HCT116 (cell line): ENCODE measurements around the gene PIGW. TPM values are rescaled to one million over a fixed set of nuclear protein-coding genes. Genes with fewer than 3 reads are reported as not detected.

Experiments
- ATAC-seq: fragments of 200-7000 bp; cut with Tn5 transposase; 2 replicates; pipeline ENCODE4 v1.9.1; 2020; ENCODE audit warnings: mild to moderate bottlenecking, moderate library complexity
- BruUV-seq: library from RNA; stranded (reverse); fragments of 400-500 nt; replicated peaks from 2 replicates; lab custom pipeline; 2021; lab: Mats Ljungman, UMichigan
- CTCF ChIA-PET: fragments of 300-600 bp; sonication (Branson Sonifier 250); formaldehyde crosslinking; loops from one replicate; lab custom pipeline; 2021; ENCODE audit warnings: antibody characterized with exemption; lab: Charles Lee
- POLR2A ChIA-PET: fragments of 300-600, 350-600 bp; sonication (Branson Sonifier 250); formaldehyde crosslinking; loops from one replicate; lab custom pipeline; 2021; ENCODE audit warnings: antibody characterized with exemption; lab: Charles Lee
- RAD21 ChIA-PET, 2 experiments: fragments of 300-600 bp; sonication (Branson Sonifier 250); formaldehyde crosslinking; loops; one replicate each; lab custom pipeline; 2023; ENCODE audit warnings: low total read pairs in 2 of 2; ENCODE audit not compliant: uncharacterized antibody in 2 of 2, unreplicated experiment in 2 of 2, low non-redundant PET in 1 of 2; lab: Charles Lee
- DNase-seq: peaks from one replicate; pipeline ENCODE4 v3.0.0-alpha.2; 2010; ENCODE audit warnings: low read depth, low spot score
- H2AFZ ChIP-seq: fragments of 200-600 bp; shearing (Covaris generic), sonication (generic); 2 replicates; pipeline ENCODE4 v1.6.1; 2017; ENCODE audit warnings: low read depth, mixed run types, mixed read lengths, antibody characterized with exemption, low read length; ENCODE audit not compliant: poor library complexity, severe bottlenecking
- H3K27ac ChIP-seq: 2 replicates; pipeline ENCODE4 v1.5.1; 2012; ENCODE audit warnings: low read depth, low read length
- H3K27me3 ChIP-seq: fragments of 200-600 bp; sonication (generic); 2 replicates; pipeline ENCODE4 v1.6.1; 2016; ENCODE audit warnings: mixed run types, low read length, mixed read lengths; ENCODE audit not compliant: insufficient read depth
- H3K36me3 ChIP-seq, 2 experiments: fragments of 200-500 bp in 1 of 2; fragments of 200-600 bp in 1 of 2; sonication (Bioruptor generic) in 1 of 2; sonication (generic) in 1 of 2; 2 replicates each; pipeline versions ENCODE4 v1.5.1 to v1.6.1; 2014 to 2016; ENCODE audit warnings: low read length in 2 of 2, inconsistent platforms in 1 of 2, mixed read lengths in 1 of 2, mixed run types in 1 of 2; ENCODE audit not compliant: insufficient read depth in 2 of 2, control insufficient read depth in 1 of 2
- H3K4me1 ChIP-seq, 2 experiments: fragments of 200-600 bp in 1 of 2; sonication (generic) in 1 of 2; 2 replicates each; pipeline versions ENCODE4 v1.5.1 to v1.6.1; 2012 to 2017; ENCODE audit warnings: low read length in 2 of 2, inconsistent platforms in 1 of 2, mild to moderate bottlenecking in 1 of 2, mixed read lengths in 1 of 2, mixed run types in 1 of 2, moderate library complexity in 1 of 2; ENCODE audit not compliant: insufficient read depth in 2 of 2, control insufficient read depth in 1 of 2
- H3K4me2 ChIP-seq: fragments of 200-600 bp; sonication (generic); 2 replicates; pipeline ENCODE4 v1.6.1; 2017; ENCODE audit warnings: mixed run types, low read length, mixed read lengths
- H3K4me3 ChIP-seq, 2 experiments: fragments of 200-600 bp in 1 of 2; sonication (generic) in 1 of 2; replicated peaks in 1 of 2; 2 replicates each; pipeline ENCODE4 v1.5.1; 2011 to 2016; ENCODE audit warnings: low read length in 2 of 2, control low read depth in 1 of 2, low read depth in 1 of 2, mild to moderate bottlenecking in 1 of 2, mixed read lengths in 1 of 2, mixed run types in 1 of 2
- H3K79me2 ChIP-seq: fragments of 200-600 bp; sonication (generic); 2 replicates; pipeline ENCODE4 v1.6.1; 2017; ENCODE audit warnings: mild to moderate bottlenecking, mixed run types, low read length, moderate library complexity, mixed read lengths; ENCODE audit not compliant: insufficient read depth
- H3K9ac ChIP-seq: fragments of 200-600 bp; sonication (generic); 2 replicates; pipeline ENCODE4 v1.6.1; 2016; ENCODE audit warnings: low read length, mixed read lengths
- H3K9me2 ChIP-seq: fragments of 200-600 bp; sonication (generic), shearing (Covaris generic); 2 replicates; pipeline ENCODE4 v1.6.1; 2017; ENCODE audit warnings: mixed run types, mild to moderate bottlenecking, moderate library complexity; ENCODE audit not compliant: insufficient read depth
- H3K9me3 ChIP-seq, 2 experiments: fragments of 200-500 bp in 1 of 2; fragments of 200-600 bp in 1 of 2; sonication (Bioruptor generic) in 1 of 2; sonication (generic) in 1 of 2; 2 replicates each; pipeline ENCODE4 v1.6.1; 2014 to 2017; ENCODE audit warnings: low read length in 2 of 2, mixed read lengths in 2 of 2, inconsistent platforms in 1 of 2, low read depth in 1 of 2, mild to moderate bottlenecking in 1 of 2, mixed run types in 1 of 2, moderate library complexity in 1 of 2; ENCODE audit not compliant: control insufficient read depth in 1 of 2, insufficient read depth in 1 of 2
- H4K20me1 ChIP-seq: fragments of 200-600 bp; sonication (generic), shearing (Covaris generic); 2 replicates; pipeline ENCODE4 v1.6.1; 2017; ENCODE audit warnings: mixed run types, mild to moderate bottlenecking, moderate library complexity; ENCODE audit not compliant: insufficient read depth
- CEBPB ChIP-seq: IDR thresholded peaks from 2 replicates; pipeline ENCODE4 v1.6.1; 2012; ENCODE audit warnings: low read depth
- FOSL1 ChIP-seq: IDR thresholded peaks from 2 replicates; pipeline ENCODE4 v1.6.1; 2012; ENCODE audit warnings: low read depth
- JUND ChIP-seq: IDR thresholded peaks from 2 replicates; pipeline ENCODE4 v1.6.1; 2012
- POLR2AphosphoS5 ChIP-seq: IDR thresholded peaks from 2 replicates; pipeline ENCODE4 v1.6.1; 2011; ENCODE audit warnings: mild to moderate bottlenecking, low read depth, low read length, moderate library complexity
- RAD21 ChIP-seq: IDR thresholded peaks from 2 replicates; pipeline ENCODE4 v1.6.1; 2012; ENCODE audit warnings: low read depth, mild to moderate bottlenecking
- SP1 ChIP-seq: IDR thresholded peaks from 2 replicates; pipeline ENCODE4 v1.6.1; 2012; ENCODE audit warnings: low read depth
- ZFX ChIP-seq: fragments of 450-650 bp; IDR thresholded peaks from 2 replicates; pipeline ENCODE4 v1.6.1; 2017
- intact Hi-C: fragments of 100-400 bp; cut with micrococcal nuclease; formaldehyde crosslinking; loops from 2 replicates; pipeline ENCODE4 v1.10.0; 2022
- total RNA-seq: library from RNA; stranded (reverse); gene quantifications from one replicate; pipeline ENCODE4 v1.2.1, GENCODE V29; 2021; ENCODE audit not compliant: unreplicated experiment
- TF ChIP-seq, protein P1 (sequence below): IDR thresholded peaks from 2 replicates; pipeline ENCODE4 v1.6.1; 2011; ENCODE audit warnings: mild to moderate bottlenecking, low read length, moderate library complexity; ENCODE audit not compliant: insufficient replicate concordance; ENCODE audit errors: extremely low read depth
- TF ChIP-seq, protein P2 (sequence below): IDR thresholded peaks from 2 replicates; pipeline ENCODE4 v1.6.1; 2012

Gene PIGW
- total RNA-seq, 1 experiment from 2014 or later = 16.4 TPM

DNA sequence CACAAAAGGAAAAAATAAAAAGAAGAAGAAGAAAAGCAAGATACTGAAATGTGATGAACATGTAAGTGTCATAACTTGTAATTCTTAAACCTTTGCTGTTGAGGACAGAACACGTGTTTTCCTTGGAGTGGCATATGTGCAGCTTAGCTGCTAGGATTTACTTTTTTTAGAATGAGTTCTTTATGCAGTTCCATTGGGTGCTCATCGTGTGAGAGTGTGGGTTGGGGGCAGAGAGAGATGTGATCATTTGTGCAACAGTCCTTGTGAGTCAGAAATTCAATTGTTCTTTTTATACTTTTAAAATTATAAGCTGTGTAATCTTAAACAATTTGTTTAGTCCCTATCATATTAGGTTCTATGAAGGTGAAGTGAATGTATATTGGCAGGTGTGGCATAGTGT, 51.4 kb downstream of the PIGW start:
- DNase-seq = no peak
- no peak overlapping the region for H3K27ac ChIP-seq
- no peaks in the 10 kb centered on the region for H3K27me3 ChIP-seq
- ChIA-PET RAD21 (no interaction called here), CTCF (no interaction called here), POLR2A (no interaction called here)
- H3K4me3 ChIP-seq = no peak overlapping the region
- H3K9ac ChIP-seq = no peak overlapping the region
- H3K9me2 ChIP-seq = no peaks in the 10 kb centered on the region
- TF ChIP-seq RAD21 (no peak), JUND (no peak), POLR2AphosphoS5 (no peak), ZFX (no peak), SP1 (no peak), FOSL1 (no peak), CEBPB (no peak)
- TF ChIP-seq, protein P1, sequence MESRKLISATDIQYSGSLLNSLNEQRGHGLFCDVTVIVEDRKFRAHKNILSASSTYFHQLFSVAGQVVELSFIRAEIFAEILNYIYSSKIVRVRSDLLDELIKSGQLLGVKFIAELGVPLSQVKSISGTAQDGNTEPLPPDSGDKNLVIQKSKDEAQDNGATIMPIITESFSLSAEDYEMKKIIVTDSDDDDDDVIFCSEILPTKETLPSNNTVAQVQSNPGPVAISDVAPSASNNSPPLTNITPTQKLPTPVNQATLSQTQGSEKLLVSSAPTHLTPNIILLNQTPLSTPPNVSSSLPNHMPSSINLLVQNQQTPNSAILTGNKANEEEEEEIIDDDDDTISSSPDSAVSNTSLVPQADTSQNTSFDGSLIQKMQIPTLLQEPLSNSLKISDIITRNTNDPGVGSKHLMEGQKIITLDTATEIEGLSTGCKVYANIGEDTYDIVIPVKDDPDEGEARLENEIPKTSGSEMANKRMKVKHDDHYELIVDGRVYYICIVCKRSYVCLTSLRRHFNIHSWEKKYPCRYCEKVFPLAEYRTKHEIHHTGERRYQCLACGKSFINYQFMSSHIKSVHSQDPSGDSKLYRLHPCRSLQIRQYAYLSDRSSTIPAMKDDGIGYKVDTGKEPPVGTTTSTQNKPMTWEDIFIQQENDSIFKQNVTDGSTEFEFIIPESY = no peak
- TF ChIP-seq, protein P2, sequence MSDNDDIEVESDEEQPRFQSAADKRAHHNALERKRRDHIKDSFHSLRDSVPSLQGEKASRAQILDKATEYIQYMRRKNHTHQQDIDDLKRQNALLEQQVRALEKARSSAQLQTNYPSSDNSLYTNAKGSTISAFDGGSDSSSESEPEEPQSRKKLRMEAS = no peak
- H3K4me1 ChIP-seq = peaks cover 0 to 3% of the 10 kb centered on the region in 2 experiments; a peak in 2 of 4 replicates
- intact Hi-C loops = no loop called here
- H3K79me2 ChIP-seq = 0 out of 2 replicates have a peak, but pooled peaks cover 8% of the 10 kb centered on the region
- no peaks in the 10 kb centered on the region; the same call in 1 of the 2 replicates for H4K20me1 ChIP-seq
- H3K4me2 ChIP-seq = no peak overlapping the region
- no peak overlapping the region for H2AFZ ChIP-seq
- no peak for ATAC-seq
- H3K9me3 ChIP-seq = no peaks in the 10 kb centered on the region
- no TSS peak for BruUV-seq
- peaks cover 18 to 38% of the 10 kb centered on the region in 2 experiments for H3K36me3 ChIP-seq

Other genes with a start within 250 kb of the PIGW start
- not detected for gene TBC1D3G, start 211.1 kb upstream of the PIGW start, total RNA-seq
- gene TBC1D3H, start 146.6 kb upstream of the PIGW start, total RNA-seq = not detected
- 33.9 TPM for gene ZNHIT3, start 48.3 kb upstream of the PIGW start, total RNA-seq
- 167 TPM for gene MYO19, start 119 bp upstream of the PIGW start, total RNA-seq
- 58.2 TPM for gene GGNBP2, start 9.9 kb downstream of the PIGW start, total RNA-seq
- 21.5 TPM for gene DHRS11, start 56.9 kb downstream of the PIGW start, total RNA-seq
- 14.5 TPM for gene MRM1, start 66.6 kb downstream of the PIGW start, total RNA-seq